GM12875 (cell line): ENCODE data around the gene ABHD5.

Experiments used
- H3K4me3 ChIP-seq: one replicate; pipeline ENCODE4 v1.5.1; 2011; ENCODE audit warnings: low read depth, low read length, control low read depth
- CTCF ChIP-seq: IDR thresholded peaks from 2 replicates; pipeline ENCODE4 v1.5.1; 2011; ENCODE audit warnings: low read depth, mild to moderate bottlenecking, control low read depth, inconsistent platforms, low read length, moderate library complexity, borderline replicate concordance; ENCODE audit not compliant: insufficient read depth

ABHD5 gene

GRCh38 chr3:43748645-43749044 is 57.9 kb downstream of the ABHD5 start:
- H3K4me3 ChIP-seq = no peak overlapping the region
- TF ChIP-seq CTCF = no peak

GRCh38 chr3:43752905-43753304 is 62.2 kb downstream of the ABHD5 start:
- H3K4me3 ChIP-seq = no peak overlapping the region
- TF ChIP-seq CTCF = no peak

- TF ChIP-seq CTCF = no peak
Observed at GRCh38 chr3:43753741-43754715, 63.3 kb downstream of the ABHD5 start.

DNA sequence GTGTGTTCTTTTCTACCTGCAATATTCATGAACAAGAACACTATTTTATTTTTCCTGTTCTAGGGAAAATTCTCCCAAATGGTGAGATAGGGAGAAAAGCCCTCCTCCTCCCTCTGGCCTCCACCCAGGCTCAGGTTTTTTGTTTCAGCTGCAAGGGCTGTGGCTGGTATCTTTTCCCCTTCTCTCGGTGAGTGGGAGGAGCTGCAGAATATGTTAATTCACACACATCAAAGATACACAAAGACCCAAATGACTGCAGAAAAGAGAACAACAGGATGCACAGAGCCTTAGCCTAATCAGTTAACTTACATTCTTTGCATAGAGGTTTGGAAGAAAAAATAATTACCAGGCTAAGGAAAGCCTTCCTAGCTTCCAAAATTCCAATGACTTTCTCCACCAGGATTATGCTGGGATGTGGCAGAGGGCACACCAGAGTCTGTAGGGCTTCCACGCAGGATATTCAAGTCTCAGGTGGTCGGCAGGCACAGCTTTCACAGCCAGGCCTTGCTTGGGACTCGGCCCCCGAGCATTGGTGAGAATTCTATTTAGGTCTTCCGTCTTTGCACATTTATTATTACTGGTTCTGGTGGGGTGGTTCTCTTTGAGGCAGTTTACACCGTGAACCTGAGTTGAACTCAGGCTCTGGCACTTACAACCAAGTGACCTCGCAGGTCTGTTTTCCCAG is 64.9 kb downstream of the ABHD5 start:
- TF ChIP-seq CTCF = no peak
- H3K4me3 ChIP-seq = no peak overlapping the region

More at GRCh38 chr3:43753741-43754715, 63.3 kb downstream of the ABHD5 start:
- no peak overlapping the region for H3K4me3 ChIP-seq

DNA sequence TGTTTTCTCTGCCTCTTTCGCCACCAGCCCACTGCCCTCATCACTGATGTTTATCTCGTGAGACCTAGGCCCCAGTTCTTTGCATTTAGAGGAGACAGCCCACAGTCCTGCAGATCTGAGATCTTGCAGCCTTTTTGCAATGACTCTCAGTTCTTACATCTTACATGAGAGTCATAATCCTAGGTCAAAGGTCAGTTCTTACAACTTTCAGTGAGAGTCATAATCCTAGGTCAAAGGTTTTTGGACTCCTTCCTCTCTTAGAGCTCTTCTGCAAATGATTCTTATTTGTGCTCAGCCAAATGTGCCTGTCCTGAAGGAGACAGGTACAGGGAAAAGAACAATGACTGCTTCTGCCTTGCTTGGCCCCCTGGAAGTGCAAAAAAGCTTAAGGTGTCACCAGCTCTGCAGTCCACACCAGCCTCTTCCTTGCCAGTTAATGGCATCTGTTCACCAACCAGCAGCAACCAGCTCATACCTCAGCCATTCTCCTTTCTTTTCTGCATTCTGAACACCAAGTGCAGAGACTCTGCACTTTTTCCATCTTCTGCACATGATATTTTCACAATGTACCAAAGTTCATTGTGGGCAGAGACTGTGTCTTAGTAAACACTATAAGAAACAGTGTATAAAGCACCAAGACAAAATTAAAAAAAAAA is 67.1 kb downstream of the ABHD5 start:
- TF ChIP-seq CTCF = no peak
- no peak overlapping the region for H3K4me3 ChIP-seq

DNA sequence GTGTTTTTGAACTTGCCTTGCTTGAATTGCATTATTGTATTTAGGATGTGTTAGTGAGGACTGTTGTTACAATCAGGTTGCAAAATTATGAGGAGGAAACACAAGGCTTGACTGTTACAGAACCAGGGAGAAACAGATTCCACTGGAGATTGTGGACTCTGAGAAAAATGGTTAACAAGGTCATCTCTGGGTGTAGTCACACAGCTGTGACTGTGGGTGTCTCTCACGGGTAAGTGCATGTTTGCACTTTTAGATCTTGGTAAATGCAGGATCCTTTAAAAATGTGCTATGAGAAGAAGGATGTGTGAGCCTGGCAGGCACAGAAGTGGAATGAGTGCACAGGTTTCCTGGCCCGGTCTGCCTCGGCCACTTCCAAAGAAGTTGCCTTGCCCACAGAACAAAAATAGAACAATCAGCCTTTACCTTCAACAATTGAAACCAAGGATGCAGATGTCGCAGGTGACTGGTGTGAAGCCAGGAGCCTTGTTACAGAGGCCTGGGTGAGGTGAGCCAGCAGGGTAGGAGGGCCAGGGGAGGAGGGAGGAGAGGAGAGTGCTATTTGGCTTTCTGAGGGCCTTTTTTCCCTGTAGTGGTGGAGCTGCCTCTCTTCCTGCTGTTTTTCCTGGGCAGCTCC is 68.0 kb downstream of the ABHD5 start:
- TF ChIP-seq CTCF = no peak
- H3K4me3 ChIP-seq = no peak overlapping the region
